Mucosa of descending colon (tissue), 3 donors: ENCODE measurements around the gene AGBL3. TPM values are rescaled to one million over a fixed set of nuclear protein-coding genes. Genes with fewer than 3 reads are reported as not detected.

ENCODE experiments used
- ATAC-seq: fragments of 200-7000 bp; cut with Tn5 transposase; one replicate; pipeline ENCODE4 v1.9.1; 2020; ENCODE audit warnings: mild to moderate bottlenecking, moderate library complexity
- DNase-seq, 3 donors: peaks; one replicate each; pipeline ENCODE4 v3.0.0-alpha.2; 2020
- H3K36me3 ChIP-seq: fragments of 200-600 bp; one replicate; pipeline ENCODE4 v1.8.0; 2021; ENCODE audit warnings: low read depth, mild to moderate bottlenecking
- H3K4me1 ChIP-seq: fragments of 200-600 bp; one replicate; pipeline ENCODE4 v1.8.0; 2021; ENCODE audit warnings: low read depth, mild to moderate bottlenecking
- H3K4me3 ChIP-seq: fragments of 200-600 bp; one replicate; pipeline ENCODE4 v1.8.0; 2021; ENCODE audit warnings: mild to moderate bottlenecking
- H3K9me3 ChIP-seq: fragments of 200-600 bp; one replicate; pipeline ENCODE4 v1.8.0; 2021; ENCODE audit warnings: mild to moderate bottlenecking
- CTCF ChIP-seq: fragments of 200-600 bp; IDR thresholded peaks from one replicate; pipeline ENCODE4 v1.8.0; 2022; ENCODE audit warnings: antibody characterized with exemption, mild to moderate bottlenecking
- intact Hi-C, 2 donors: fragments of 100-400 bp; cut with DNase I in 1 of 2; cut with micrococcal nuclease in 1 of 2; formaldehyde crosslinking; loops; one replicate each; pipeline versions ENCODE4 v1.11.0 to v1.11.1; 2022; cut with DNase I, micrococcal nuclease
- total RNA-seq, 3 donors: library from RNA; stranded (reverse); fragmentation: NEBNext Ultra II Directional in 2 of 3; extraction: Animal tissue kit (Norgen Biotek cat#: 25700) in 2 of 3; gene quantifications; one replicate each; pipeline versions ENCODE4 v1.2.1 to v1.2.4, GENCODE V29; 2021 to 2023
- donor health status: DM: no; HTN: no; CAD: no; lungs with moderate emphysema.
- donor health status: DM: no; HTN: no; CAD: no.
- donor health status: DM: no; HTN: yes; CAD: no.

Gene AGBL3
- total RNA-seq, 3 donors from 2014 or later, result 1.6 to 2.5 (median 1.9) TPM

GRCh38 chr7:134941185-134941900, 45.0 kb upstream of the AGBL3 start:
- no peaks in the 10 kb centered on the region for H3K4me1 ChIP-seq
- no peak for ATAC-seq

GRCh38 chr7:134941952-134942351, 44.4 kb upstream of the AGBL3 start:
- intact Hi-C loops, result no loop called here
- no peak for TF ChIP-seq CTCF
- ATAC-seq (no peak), DNase-seq (no peak)
- Histone ChIP-seq H3K9me3 (no peaks in the 10 kb centered on the region), H3K4me3 (no peak overlapping the region), H3K4me1 (no peaks in the 10 kb centered on the region), H3K36me3 (no peaks in the 10 kb centered on the region)

More at GRCh38 chr7:134941185-134941900, 45.0 kb upstream of the AGBL3 start:
- no peak for TF ChIP-seq CTCF
- Histone ChIP-seq H3K36me3 (no peaks in the 10 kb centered on the region), H3K9me3 (no peaks in the 10 kb centered on the region), H3K4me3 (no peak overlapping the region)
- intact Hi-C loops, result no loop called here
- no peak for DNase-seq

- ATAC-seq (no peak), DNase-seq (no peak)
- Histone ChIP-seq H3K4me3 (no peak overlapping the region), H3K9me3 (no peaks in the 10 kb centered on the region), H3K4me1 (no peaks in the 10 kb centered on the region), H3K36me3 (no peaks in the 10 kb centered on the region)
- TF ChIP-seq CTCF, result no peak
- intact Hi-C loops, result no loop called here
These were observed 43.4 kb upstream of the AGBL3 start for GRCh38 chr7:134942690-134943466.

GRCh38 chr7:134943785-134944400, 42.4 kb upstream of the AGBL3 start:
- intact Hi-C loops, result no loop called here
- DNase-seq, result no peak
- ATAC-seq, result no peak
- no peaks in the 10 kb centered on the region for H3K9me3 ChIP-seq
- TF ChIP-seq CTCF, result no peak
- no peak overlapping the region for H3K4me3 ChIP-seq
- no peaks in the 10 kb centered on the region for H3K4me1 ChIP-seq
- no peaks in the 10 kb centered on the region for H3K36me3 ChIP-seq

GRCh38 chr7:134945691-134946090, 40.6 kb upstream of the AGBL3 start:
- DNase-seq, result no peak
- Histone ChIP-seq H3K4me3 (no peak overlapping the region), H3K36me3 (no peaks in the 10 kb centered on the region), H3K4me1 (no peaks in the 10 kb centered on the region), H3K9me3 (no peaks in the 10 kb centered on the region)
- no peak for ATAC-seq
- TF ChIP-seq CTCF, result no peak
- intact Hi-C loops, result no loop called here
